ENCODE measurements around the gene MERTK.

MERTK gene

DNA sequence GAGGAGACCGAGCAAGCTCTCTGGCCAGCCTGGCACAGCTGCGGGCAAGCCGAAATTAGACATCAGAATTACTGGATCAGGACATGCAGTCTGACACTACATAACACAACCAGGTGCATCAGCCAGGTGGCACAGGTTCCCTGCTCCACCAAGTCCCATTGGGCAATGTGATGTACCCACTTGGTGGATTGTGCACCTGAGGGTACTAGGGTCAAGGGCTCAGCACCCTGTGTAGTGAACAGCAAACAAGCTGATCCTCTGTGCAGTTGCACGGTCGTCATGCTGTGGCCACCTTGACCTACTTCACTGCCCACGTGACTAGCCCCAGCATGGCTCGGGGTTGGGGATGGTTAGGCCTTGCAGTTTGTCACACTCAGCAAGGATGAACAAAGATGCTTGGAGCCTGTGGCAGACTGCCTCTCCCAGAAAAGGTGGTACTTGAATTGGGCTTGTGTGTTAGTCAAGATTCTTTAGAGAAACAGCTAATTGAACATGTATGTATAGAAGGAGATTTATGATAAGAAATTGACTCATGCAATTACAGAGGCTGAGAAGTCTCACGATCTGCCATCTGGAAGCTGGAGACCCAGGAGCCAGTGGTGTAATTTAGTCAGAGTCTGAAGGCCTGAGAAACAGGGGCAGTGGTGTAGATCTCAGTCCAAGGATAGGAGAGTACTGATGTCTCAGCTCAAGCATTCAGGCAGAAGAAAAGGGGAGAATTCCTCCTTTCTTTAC is 85.2 kb downstream of the MERTK start:
- H3K36me3 ChIP-seq (ENCODE audit: control insufficient read depth, low read length) = no peaks in the 10 kb centered on the region
- no peaks in the 10 kb centered on the region for H3K4me1 ChIP-seq (ENCODE audit: control insufficient read depth, low read length)
- H3K9me3 ChIP-seq (ENCODE audit: control insufficient read depth, insufficient read depth, low read length) = no peaks in the 10 kb centered on the region
- no peak overlapping the region for H3K4me3 ChIP-seq (ENCODE audit: low read length)
- H3K27me3 ChIP-seq (ENCODE audit: control insufficient read depth, low read length) = 0 out of 2 replicates have a peak, but pooled peaks cover 2% of the 10 kb centered on the region
- H3K27ac ChIP-seq (ENCODE audit: low read depth, low read length) = no peak overlapping the region
- no peaks in the 10 kb centered on the region for H3F3A ChIP-seq (ENCODE audit: control insufficient read depth, insufficient read depth)
- TF ChIP-seq, protein P1, sequence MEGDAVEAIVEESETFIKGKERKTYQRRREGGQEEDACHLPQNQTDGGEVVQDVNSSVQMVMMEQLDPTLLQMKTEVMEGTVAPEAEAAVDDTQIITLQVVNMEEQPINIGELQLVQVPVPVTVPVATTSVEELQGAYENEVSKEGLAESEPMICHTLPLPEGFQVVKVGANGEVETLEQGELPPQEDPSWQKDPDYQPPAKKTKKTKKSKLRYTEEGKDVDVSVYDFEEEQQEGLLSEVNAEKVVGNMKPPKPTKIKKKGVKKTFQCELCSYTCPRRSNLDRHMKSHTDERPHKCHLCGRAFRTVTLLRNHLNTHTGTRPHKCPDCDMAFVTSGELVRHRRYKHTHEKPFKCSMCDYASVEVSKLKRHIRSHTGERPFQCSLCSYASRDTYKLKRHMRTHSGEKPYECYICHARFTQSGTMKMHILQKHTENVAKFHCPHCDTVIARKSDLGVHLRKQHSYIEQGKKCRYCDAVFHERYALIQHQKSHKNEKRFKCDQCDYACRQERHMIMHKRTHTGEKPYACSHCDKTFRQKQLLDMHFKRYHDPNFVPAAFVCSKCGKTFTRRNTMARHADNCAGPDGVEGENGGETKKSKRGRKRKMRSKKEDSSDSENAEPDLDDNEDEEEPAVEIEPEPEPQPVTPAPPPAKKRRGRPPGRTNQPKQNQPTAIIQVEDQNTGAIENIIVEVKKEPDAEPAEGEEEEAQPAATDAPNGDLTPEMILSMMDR (IDR thresholded peaks at IDR 0.05; ENCODE audit: low read depth, low read length, poor library complexity, severe bottlenecking) = no peak
- no peak for TF ChIP-seq EZH2phosphoT487 (IDR thresholded peaks at IDR 0.05; ENCODE audit: borderline replicate concordance, low read length)
- no peak overlapping the region for H3K4me2 ChIP-seq (ENCODE audit: low read length)
- no peaks in the 10 kb centered on the region for H3K9me2 ChIP-seq (replicated peaks; ENCODE audit: control insufficient read depth, low read length)
- no peaks in the 10 kb centered on the region for H4K20me1 ChIP-seq (ENCODE audit: control insufficient read depth, insufficient read depth, low read depth, low read length)
- H3K79me2 ChIP-seq (ENCODE audit: control insufficient read depth, low read length) = no peaks in the 10 kb centered on the region

DNA sequence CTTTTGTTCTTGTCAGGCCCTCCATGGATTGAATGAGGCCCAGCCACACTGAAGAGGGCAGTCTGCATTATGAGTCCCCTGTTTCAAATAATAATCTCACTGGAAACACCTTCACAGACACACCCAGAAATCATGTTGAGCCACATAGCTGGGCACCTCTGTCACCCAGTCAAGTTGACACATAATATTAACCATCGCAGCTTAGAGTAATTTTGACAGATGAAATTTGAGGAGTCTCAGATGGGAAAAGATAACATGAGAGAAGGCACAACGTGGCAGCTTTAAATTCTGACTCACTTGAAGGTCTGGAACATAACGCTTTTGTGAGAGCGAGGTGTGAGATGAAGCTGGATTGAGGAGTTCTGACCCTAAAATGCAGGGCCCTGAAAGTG is 85.8 kb downstream of the MERTK start:
- H3K9me2 ChIP-seq (replicated peaks; ENCODE audit: control insufficient read depth, low read length) = no peaks in the 10 kb centered on the region
- no peaks in the 10 kb centered on the region for H4K20me1 ChIP-seq (ENCODE audit: control insufficient read depth, insufficient read depth, low read depth, low read length)
- no peaks in the 10 kb centered on the region for H3K9me3 ChIP-seq (ENCODE audit: control insufficient read depth, insufficient read depth, low read length)
- H3K79me2 ChIP-seq (ENCODE audit: control insufficient read depth, low read length) = no peaks in the 10 kb centered on the region
- no peak for TF ChIP-seq EZH2phosphoT487 (IDR thresholded peaks at IDR 0.05; ENCODE audit: borderline replicate concordance, low read length)
- TF ChIP-seq, protein P1 (IDR thresholded peaks at IDR 0.05; ENCODE audit: low read depth, low read length, poor library complexity, severe bottlenecking) = no peak
- no peaks in the 10 kb centered on the region for H3K36me3 ChIP-seq (ENCODE audit: control insufficient read depth, low read length)
- H3F3A ChIP-seq (ENCODE audit: control insufficient read depth, insufficient read depth) = no peaks in the 10 kb centered on the region
- no peak overlapping the region for H3K4me3 ChIP-seq (ENCODE audit: low read length)
- H3K4me1 ChIP-seq (ENCODE audit: control insufficient read depth, low read length) = no peaks in the 10 kb centered on the region
- 0 out of 2 replicates have a peak, but pooled peaks cover 2% of the 10 kb centered on the region for H3K27me3 ChIP-seq (ENCODE audit: control insufficient read depth, low read length)
- no peak overlapping the region for H3K4me2 ChIP-seq (ENCODE audit: low read length)
- no peak overlapping the region for H3K27ac ChIP-seq (ENCODE audit: low read depth, low read length)

DNA sequence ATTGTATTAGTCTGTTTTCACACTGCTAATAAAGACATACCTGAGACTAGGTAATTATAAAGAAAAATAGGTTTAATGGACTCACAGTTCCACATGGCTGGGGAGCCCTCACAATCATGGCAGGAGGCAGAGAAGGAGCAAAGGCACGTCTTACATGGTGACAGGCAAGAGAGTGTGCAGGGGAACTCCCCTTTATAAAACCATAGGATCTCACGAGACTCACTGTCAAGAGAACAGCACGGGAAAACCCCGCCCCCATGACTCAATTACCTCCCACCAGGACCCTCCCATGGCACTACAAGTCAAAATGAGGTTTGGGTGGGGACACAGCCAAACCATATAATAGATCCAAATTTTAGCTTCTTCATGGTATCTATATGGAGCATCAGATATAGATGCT is 87.1 kb downstream of the MERTK start:
- TF ChIP-seq EZH2phosphoT487 (IDR thresholded peaks at IDR 0.05; ENCODE audit: borderline replicate concordance, low read length) = no peak
- TF ChIP-seq, protein P1 (IDR thresholded peaks at IDR 0.05; ENCODE audit: low read depth, low read length, poor library complexity, severe bottlenecking) = no peak
- H3K4me1 ChIP-seq (ENCODE audit: control insufficient read depth, low read length) = no peaks in the 10 kb centered on the region
- H3K27ac ChIP-seq (ENCODE audit: low read depth, low read length) = no peak overlapping the region
- H3K9me2 ChIP-seq (replicated peaks; ENCODE audit: control insufficient read depth, low read length) = no peaks in the 10 kb centered on the region
- H4K20me1 ChIP-seq (ENCODE audit: control insufficient read depth, insufficient read depth, low read depth, low read length) = no peaks in the 10 kb centered on the region
- H3K36me3 ChIP-seq (ENCODE audit: control insufficient read depth, low read length) = no peaks in the 10 kb centered on the region
- H3K27me3 ChIP-seq (ENCODE audit: control insufficient read depth, low read length) = 0 out of 2 replicates have a peak, but pooled peaks cover 2% of the 10 kb centered on the region
- H3F3A ChIP-seq (ENCODE audit: control insufficient read depth, insufficient read depth) = no peaks in the 10 kb centered on the region
- H3K79me2 ChIP-seq (ENCODE audit: control insufficient read depth, low read length) = no peaks in the 10 kb centered on the region
- no peak overlapping the region for H3K4me2 ChIP-seq (ENCODE audit: low read length)
- H3K9me3 ChIP-seq (ENCODE audit: control insufficient read depth, insufficient read depth, low read length) = no peaks in the 10 kb centered on the region
- no peak overlapping the region for H3K4me3 ChIP-seq (ENCODE audit: low read length)

Data from DOHH2 (cell line).